ENCODE results near the gene ARHGAP29.

Gene ARHGAP29

DNA sequence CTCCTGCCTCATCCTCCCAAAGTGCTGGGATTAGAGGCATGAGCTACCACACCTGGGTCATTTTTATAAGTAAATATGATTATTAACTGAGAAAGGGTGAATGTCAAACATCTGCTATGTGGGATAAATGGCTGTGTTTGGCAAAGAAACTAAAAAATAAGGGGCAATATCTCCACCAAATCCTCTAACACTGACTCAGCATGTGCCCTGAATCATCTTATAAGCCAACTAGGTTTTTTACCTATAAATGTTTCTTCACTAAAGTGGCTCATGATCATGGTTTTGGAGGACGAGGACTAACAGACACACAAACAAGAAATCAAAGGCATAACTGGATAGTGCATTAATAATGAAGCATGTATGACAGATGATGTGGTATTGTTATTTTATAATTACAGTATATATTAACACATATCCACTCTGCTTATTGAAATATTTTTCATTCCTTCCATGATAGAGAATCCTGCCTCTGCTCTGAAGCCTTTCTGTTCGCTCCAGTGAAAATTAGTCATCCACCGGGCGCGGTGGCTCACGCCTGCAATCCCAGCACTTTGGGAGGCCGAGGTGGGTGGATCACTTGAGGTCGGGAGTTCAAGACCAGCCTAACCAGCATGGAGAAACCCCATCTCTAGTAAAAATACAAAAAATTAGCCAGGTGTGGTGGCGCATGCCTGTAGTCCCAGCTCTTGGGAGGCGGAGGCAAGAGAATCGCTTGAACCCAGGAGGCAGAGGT, 11.7 kb upstream of the ARHGAP29 start:
- CTCF ChIA-PET, result interaction anchor here (0.9 to 2.1 kb wide), 6 partner anchors 86 to 224 kb away, joined by 3 to 9 read pairs (median 4); no protein-coding TSS in a partner anchor

More for the DNA sequence above, 11.7 kb upstream of the ARHGAP29 start:
- POLR2A ChIA-PET, result interaction anchor here (1.6 to 3.2 kb wide), 2 partner anchors 11 to 12 kb away, joined by 3 to 32 read pairs; partner anchors contain the start of gene ARHGAP29
- Histone ChIP-seq H3K4me1 (ENCODE audit: control insufficient read depth, insufficient read depth, low read length) (no peaks in the 10 kb centered on the region), H3K4me3 (ENCODE audit: low read depth, low read length) (no peak overlapping the region), H3K9me3 (ENCODE audit: control insufficient read depth, insufficient read depth, low read depth, low read length) (no peaks in the 10 kb centered on the region), H3K27ac (ENCODE audit: extremely low read depth, low read depth, low read length) (no peak overlapping the region), H3K36me3 (ENCODE audit: control insufficient read depth in 2 of 2, insufficient read depth in 1 of 2, low read length in 2 of 2) (no peaks in the 10 kb centered on the region)
- TF ChIP-seq ZNF37A (tag by site-specific recombination; IDR thresholded peaks at IDR 0.05) (no peak), KLF7 (tag by site-specific recombination; IDR thresholded peaks at IDR 0.05; ENCODE audit: borderline replicate concordance) (no peak), YY1 (tag by site-specific recombination; IDR thresholded peaks at IDR 0.05) (no peak), TRIM28 (IDR thresholded peaks at IDR 0.05; ENCODE audit: borderline replicate concordance, low read length) (no peak), ZNF394 (tag by site-specific recombination; IDR thresholded peaks at IDR 0.05; ENCODE audit: borderline replicate concordance) (no peak), ZNF624 (tag by site-specific recombination; IDR thresholded peaks at IDR 0.05) (no peak), ZNF266 (tag by site-specific recombination; IDR thresholded peaks at IDR 0.05; ENCODE audit: low read depth) (no peak), ZFP41 (tag by site-specific recombination; IDR thresholded peaks at IDR 0.05; ENCODE audit: borderline replicate concordance) (no peak)
- TF ChIP-seq, protein P1, sequence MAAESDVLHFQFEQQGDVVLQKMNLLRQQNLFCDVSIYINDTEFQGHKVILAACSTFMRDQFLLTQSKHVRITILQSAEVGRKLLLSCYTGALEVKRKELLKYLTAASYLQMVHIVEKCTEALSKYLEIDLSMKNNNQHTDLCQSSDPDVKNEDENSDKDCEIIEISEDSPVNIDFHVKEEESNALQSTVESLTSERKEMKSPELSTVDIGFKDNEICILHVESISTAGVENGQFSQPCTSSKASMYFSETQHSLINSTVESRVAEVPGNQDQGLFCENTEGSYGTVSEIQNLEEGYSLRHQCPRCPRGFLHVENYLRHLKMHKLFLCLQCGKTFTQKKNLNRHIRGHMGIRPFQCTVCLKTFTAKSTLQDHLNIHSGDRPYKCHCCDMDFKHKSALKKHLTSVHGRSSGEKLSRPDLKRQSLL (tag by site-specific recombination; IDR thresholded peaks at IDR 0.05), result no peak
- TF ChIP-seq, protein P2, sequence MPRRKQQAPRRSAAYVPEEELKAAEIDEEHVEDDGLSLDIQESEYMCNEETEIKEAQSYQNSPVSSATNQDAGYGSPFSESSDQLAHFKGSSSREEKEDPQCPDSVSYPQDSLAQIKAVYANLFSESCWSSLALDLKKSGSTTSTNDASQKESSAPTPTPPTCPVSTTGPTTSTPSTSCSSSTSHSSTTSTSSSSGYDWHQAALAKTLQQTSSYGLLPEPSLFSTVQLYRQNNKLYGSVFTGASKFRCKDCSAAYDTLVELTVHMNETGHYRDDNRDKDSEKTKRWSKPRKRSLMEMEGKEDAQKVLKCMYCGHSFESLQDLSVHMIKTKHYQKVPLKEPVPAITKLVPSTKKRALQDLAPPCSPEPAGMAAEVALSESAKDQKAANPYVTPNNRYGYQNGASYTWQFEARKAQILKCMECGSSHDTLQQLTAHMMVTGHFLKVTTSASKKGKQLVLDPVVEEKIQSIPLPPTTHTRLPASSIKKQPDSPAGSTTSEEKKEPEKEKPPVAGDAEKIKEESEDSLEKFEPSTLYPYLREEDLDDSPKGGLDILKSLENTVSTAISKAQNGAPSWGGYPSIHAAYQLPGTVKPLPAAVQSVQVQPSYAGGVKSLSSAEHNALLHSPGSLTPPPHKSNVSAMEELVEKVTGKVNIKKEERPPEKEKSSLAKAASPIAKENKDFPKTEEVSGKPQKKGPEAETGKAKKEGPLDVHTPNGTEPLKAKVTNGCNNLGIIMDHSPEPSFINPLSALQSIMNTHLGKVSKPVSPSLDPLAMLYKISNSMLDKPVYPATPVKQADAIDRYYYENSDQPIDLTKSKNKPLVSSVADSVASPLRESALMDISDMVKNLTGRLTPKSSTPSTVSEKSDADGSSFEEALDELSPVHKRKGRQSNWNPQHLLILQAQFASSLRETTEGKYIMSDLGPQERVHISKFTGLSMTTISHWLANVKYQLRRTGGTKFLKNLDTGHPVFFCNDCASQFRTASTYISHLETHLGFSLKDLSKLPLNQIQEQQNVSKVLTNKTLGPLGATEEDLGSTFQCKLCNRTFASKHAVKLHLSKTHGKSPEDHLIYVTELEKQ (tag by site-specific recombination; IDR thresholded peaks at IDR 0.05; ENCODE audit: borderline replicate concordance), result no peak
- TF ChIP-seq, protein P3, sequence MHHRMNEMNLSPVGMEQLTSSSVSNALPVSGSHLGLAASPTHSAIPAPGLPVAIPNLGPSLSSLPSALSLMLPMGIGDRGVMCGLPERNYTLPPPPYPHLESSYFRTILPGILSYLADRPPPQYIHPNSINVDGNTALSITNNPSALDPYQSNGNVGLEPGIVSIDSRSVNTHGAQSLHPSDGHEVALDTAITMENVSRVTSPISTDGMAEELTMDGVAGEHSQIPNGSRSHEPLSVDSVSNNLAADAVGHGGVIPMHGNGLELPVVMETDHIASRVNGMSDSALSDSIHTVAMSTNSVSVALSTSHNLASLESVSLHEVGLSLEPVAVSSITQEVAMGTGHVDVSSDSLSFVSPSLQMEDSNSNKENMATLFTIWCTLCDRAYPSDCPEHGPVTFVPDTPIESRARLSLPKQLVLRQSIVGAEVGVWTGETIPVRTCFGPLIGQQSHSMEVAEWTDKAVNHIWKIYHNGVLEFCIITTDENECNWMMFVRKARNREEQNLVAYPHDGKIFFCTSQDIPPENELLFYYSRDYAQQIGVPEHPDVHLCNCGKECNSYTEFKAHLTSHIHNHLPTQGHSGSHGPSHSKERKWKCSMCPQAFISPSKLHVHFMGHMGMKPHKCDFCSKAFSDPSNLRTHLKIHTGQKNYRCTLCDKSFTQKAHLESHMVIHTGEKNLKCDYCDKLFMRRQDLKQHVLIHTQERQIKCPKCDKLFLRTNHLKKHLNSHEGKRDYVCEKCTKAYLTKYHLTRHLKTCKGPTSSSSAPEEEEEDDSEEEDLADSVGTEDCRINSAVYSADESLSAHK (tag by site-specific recombination; IDR thresholded peaks at IDR 0.05), result no peak
- TF ChIP-seq, protein P4, sequence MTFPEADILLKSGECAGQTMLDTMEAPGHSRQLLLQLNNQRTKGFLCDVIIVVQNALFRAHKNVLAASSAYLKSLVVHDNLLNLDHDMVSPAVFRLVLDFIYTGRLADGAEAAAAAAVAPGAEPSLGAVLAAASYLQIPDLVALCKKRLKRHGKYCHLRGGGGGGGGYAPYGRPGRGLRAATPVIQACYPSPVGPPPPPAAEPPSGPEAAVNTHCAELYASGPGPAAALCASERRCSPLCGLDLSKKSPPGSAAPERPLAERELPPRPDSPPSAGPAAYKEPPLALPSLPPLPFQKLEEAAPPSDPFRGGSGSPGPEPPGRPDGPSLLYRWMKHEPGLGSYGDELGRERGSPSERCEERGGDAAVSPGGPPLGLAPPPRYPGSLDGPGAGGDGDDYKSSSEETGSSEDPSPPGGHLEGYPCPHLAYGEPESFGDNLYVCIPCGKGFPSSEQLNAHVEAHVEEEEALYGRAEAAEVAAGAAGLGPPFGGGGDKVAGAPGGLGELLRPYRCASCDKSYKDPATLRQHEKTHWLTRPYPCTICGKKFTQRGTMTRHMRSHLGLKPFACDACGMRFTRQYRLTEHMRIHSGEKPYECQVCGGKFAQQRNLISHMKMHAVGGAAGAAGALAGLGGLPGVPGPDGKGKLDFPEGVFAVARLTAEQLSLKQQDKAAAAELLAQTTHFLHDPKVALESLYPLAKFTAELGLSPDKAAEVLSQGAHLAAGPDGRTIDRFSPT (tag by site-specific recombination; IDR thresholded peaks at IDR 0.05), result no peak

All from HEK293 (cell line).